Coronary artery (tissue), 2 donors: ENCODE results near the gene CMTM4.
"Not testable (repeated sequence)": the region's sequence is repeated elsewhere in the genome, so short reads cannot be mapped to it uniquely, and the experiment has no call there.

Experiments
- DNase-seq: peaks from one replicate; pipeline ENCODE4 v3.0.0-alpha.2; 2017; ENCODE audit warnings: low spot score
- H3K27ac ChIP-seq, 2 donors: fragments of 200-600 bp; sonication (generic); one replicate each; pipeline ENCODE4 v1.5.1; 2016 to 2019
- H3K4me3 ChIP-seq: fragments of 200-600 bp; sonication (generic); 2 replicates; pipeline ENCODE4 v1.5.1; 2016; ENCODE audit warnings: mild to moderate bottlenecking, moderate library complexity
- CTCF ChIP-seq: fragments of 200-600 bp; sonication (generic); IDR thresholded peaks from one replicate; pipeline ENCODE4 v1.5.1; 2019; ENCODE audit warnings: antibody characterized with exemption

Gene CMTM4

GRCh38 chr16:66689282-66689681 is 7.3 kb downstream of the CMTM4 start:
- no peak for TF ChIP-seq CTCF
- no peak overlapping the region for H3K4me3 ChIP-seq
- no peak for DNase-seq
- H3K27ac ChIP-seq: no peak overlapping the region

GRCh38 chr16:66687906-66688625 is 8.5 kb downstream of the CMTM4 start:
- no peak overlapping the region for H3K4me3 ChIP-seq
- no peak for TF ChIP-seq CTCF
- no peak overlapping the region for H3K27ac ChIP-seq
- DNase-seq: no peak

- not testable (repeated sequence) for H3K27ac ChIP-seq, DNase-seq, H3K4me3 ChIP-seq
These were observed 10.9 kb downstream of the CMTM4 start for GRCh38 chr16:66685501-66686115.

- no peak overlapping the region for H3K27ac ChIP-seq
- no peak for DNase-seq
- no peak for TF ChIP-seq CTCF
- no peak overlapping the region for H3K4me3 ChIP-seq
These were observed 14.3 kb downstream of the CMTM4 start for GRCh38 chr16:66682271-66682670.

GRCh38 chr16:66681676-66682075 is 14.9 kb downstream of the CMTM4 start:
- no peak overlapping the region for H3K27ac ChIP-seq
- DNase-seq: no peak
- no peak for TF ChIP-seq CTCF
- H3K4me3 ChIP-seq: no peak overlapping the region

- Histone ChIP-seq H3K4me3 (no peak overlapping the region), H3K27ac (no peak overlapping the region)
- no peak for TF ChIP-seq CTCF
- no peak for DNase-seq
These were observed 18.2 kb downstream of the CMTM4 start for GRCh38 chr16:66678337-66678736.

GRCh38 chr16:66677836-66678235 is 18.7 kb downstream of the CMTM4 start:
- Histone ChIP-seq H3K4me3 (no peak overlapping the region), H3K27ac (no peak overlapping the region)
- no peak for TF ChIP-seq CTCF
- no peak for DNase-seq
